ENCODE results near the gene ENTREP1.

ENTREP1 gene

GRCh38 chr9:69307446-69308205, 17.4 kb upstream of the ENTREP1 start:
- TF ChIP-seq SIN3A (IDR thresholded peaks at IDR 0.05; ENCODE audit: borderline replicate concordance, insufficient read depth, low read length) (no peak), FOXP2 (optimal IDR thresholded peaks at IDR 0.05; ENCODE audit: borderline replicate concordance, extremely low read depth, extremely low read length, insufficient read depth) (no peak), TAF1 (IDR thresholded peaks at IDR 0.05; ENCODE audit: borderline replicate concordance, insufficient read depth, low read length) (no peak), POLR2AphosphoS5 (IDR thresholded peaks at IDR 0.05; ENCODE audit: low read depth, low read length) (no peak), REST (IDR thresholded peaks at IDR 0.05; ENCODE audit: insufficient read depth in 1 of 2, low read depth in 2 of 2, low read length in 2 of 2) (no peak)

- TF ChIP-seq REST (IDR thresholded peaks at IDR 0.05; ENCODE audit: insufficient read depth in 1 of 2, low read depth in 2 of 2, low read length in 2 of 2), result no peak
- no peak for TF ChIP-seq POLR2AphosphoS5 (IDR thresholded peaks at IDR 0.05; ENCODE audit: low read depth, low read length)
- TF ChIP-seq TAF1 (IDR thresholded peaks at IDR 0.05; ENCODE audit: borderline replicate concordance, insufficient read depth, low read length), result no peak
- no peak for TF ChIP-seq FOXP2 (optimal IDR thresholded peaks at IDR 0.05; ENCODE audit: borderline replicate concordance, extremely low read depth, extremely low read length, insufficient read depth)
- no peak for TF ChIP-seq SIN3A (IDR thresholded peaks at IDR 0.05; ENCODE audit: borderline replicate concordance, insufficient read depth, low read length)
These were observed 16.6 kb upstream of the ENTREP1 start for GRCh38 chr9:69308206-69308931.

- no peak for TF ChIP-seq SIN3A (IDR thresholded peaks at IDR 0.05; ENCODE audit: borderline replicate concordance, insufficient read depth, low read length)
- TF ChIP-seq POLR2AphosphoS5 (IDR thresholded peaks at IDR 0.05; ENCODE audit: low read depth, low read length), result no peak
- TF ChIP-seq TAF1 (IDR thresholded peaks at IDR 0.05; ENCODE audit: borderline replicate concordance, insufficient read depth, low read length), result no peak
- no peak for TF ChIP-seq FOXP2 (optimal IDR thresholded peaks at IDR 0.05; ENCODE audit: borderline replicate concordance, extremely low read depth, extremely low read length, insufficient read depth)
- TF ChIP-seq REST (IDR thresholded peaks at IDR 0.05; ENCODE audit: insufficient read depth in 1 of 2, low read depth in 2 of 2, low read length in 2 of 2), result no peak
These were observed 11.8 kb upstream of the ENTREP1 start for GRCh38 chr9:69313175-69313574.

GRCh38 chr9:69314547-69314946, 10.5 kb upstream of the ENTREP1 start:
- no peak for TF ChIP-seq REST (IDR thresholded peaks at IDR 0.05; ENCODE audit: insufficient read depth in 1 of 2, low read depth in 2 of 2, low read length in 2 of 2)
- TF ChIP-seq POLR2AphosphoS5 (IDR thresholded peaks at IDR 0.05; ENCODE audit: low read depth, low read length), result no peak
- no peak for TF ChIP-seq FOXP2 (optimal IDR thresholded peaks at IDR 0.05; ENCODE audit: borderline replicate concordance, extremely low read depth, extremely low read length, insufficient read depth)
- no peak for TF ChIP-seq SIN3A (IDR thresholded peaks at IDR 0.05; ENCODE audit: borderline replicate concordance, insufficient read depth, low read length)
- TF ChIP-seq TAF1 (IDR thresholded peaks at IDR 0.05; ENCODE audit: borderline replicate concordance, insufficient read depth, low read length), result no peak
